Neuronal stem cell (in vitro differentiated cells): ENCODE results near the gene NLGN1.

Experiments
- DNase-seq: peaks from one replicate; pipeline ENCODE4 v3.0.0-alpha.2; 2013; ENCODE audit warnings: low spot score
- H2AFZ ChIP-seq: one replicate; pipeline ENCODE4 v1.6.1; 2013; ENCODE audit warnings: mild to moderate bottlenecking, low read length, inconsistent platforms
- H2AK5ac ChIP-seq: 2 replicates; pipeline ENCODE4 v1.6.1; 2013; ENCODE audit warnings: low read depth, mild to moderate bottlenecking, inconsistent platforms, low read length, moderate library complexity, mixed read lengths
- H2BK120ac ChIP-seq: 2 replicates; pipeline ENCODE4 v1.6.1; 2013; ENCODE audit warnings: low read depth, mild to moderate bottlenecking, inconsistent platforms, low read length, moderate library complexity, mixed read lengths
- H2BK12ac ChIP-seq: one replicate; pipeline ENCODE4 v1.6.1; 2013; ENCODE audit warnings: low read length, inconsistent platforms
- H2BK15ac ChIP-seq: 2 replicates; pipeline ENCODE4 v1.6.1; 2013; ENCODE audit warnings: mild to moderate bottlenecking, low read length, inconsistent platforms, mixed read lengths
- H2BK5ac ChIP-seq: one replicate; pipeline ENCODE4 v1.6.1; 2013; ENCODE audit warnings: inconsistent platforms, mild to moderate bottlenecking, low read length, moderate library complexity
- H3K14ac ChIP-seq: one replicate; pipeline ENCODE4 v1.6.1; 2013; ENCODE audit warnings: low read length, inconsistent platforms
- H3K18ac ChIP-seq: 2 replicates; pipeline ENCODE4 v1.6.1; 2013; ENCODE audit warnings: low read length, inconsistent platforms
- H3K23ac ChIP-seq: 2 replicates; pipeline ENCODE4 v1.6.1; 2013; ENCODE audit warnings: low read depth, mild to moderate bottlenecking, mixed read lengths, low read length, inconsistent platforms; ENCODE audit not compliant: poor library complexity
- H3K27ac ChIP-seq: replicated peaks from 3 replicates; pipeline ENCODE4 v1.5.1; 2013; ENCODE audit warnings: low read length, inconsistent platforms
- H3K27me3 ChIP-seq, 3 experiments: 2 replicates each; pipeline ENCODE4 v1.6.1; 2013; ENCODE audit warnings: low read length in 3 of 3, mild to moderate bottlenecking in 2 of 3, inconsistent platforms in 1 of 3, low read depth in 1 of 3, mixed read lengths in 1 of 3, moderate library complexity in 1 of 3; ENCODE audit not compliant: control insufficient read depth in 3 of 3, insufficient read depth in 3 of 3
- H3K36me3 ChIP-seq, 2 donors: replicated peaks in 1 of 2; 2 replicates each; pipeline ENCODE4 v1.6.1; 2013; ENCODE audit warnings: low read length in 2 of 2; ENCODE audit not compliant: control insufficient read depth in 2 of 2, insufficient read depth in 2 of 2
- H3K4ac ChIP-seq: 2 replicates; pipeline ENCODE4 v1.6.1; 2013; ENCODE audit warnings: inconsistent platforms, mild to moderate bottlenecking, low read length, moderate library complexity
- H3K4me1 ChIP-seq, 2 donors: 1 replicate in 1 of 2; 2 replicates in 1 of 2; pipeline ENCODE4 v1.6.1; 2013; ENCODE audit warnings: low read length in 2 of 2, low read depth in 1 of 2; ENCODE audit not compliant: control insufficient read depth in 2 of 2, insufficient read depth in 1 of 2
- H3K4me2 ChIP-seq: one replicate; pipeline ENCODE4 v1.6.1; 2013; ENCODE audit warnings: mild to moderate bottlenecking, low read length, inconsistent platforms; ENCODE audit not compliant: insufficient read depth, poor library complexity, severe bottlenecking
- H3K4me3 ChIP-seq, 2 donors: 2 replicates each; pipeline ENCODE4 v1.5.1; 2013; ENCODE audit warnings: low read length in 2 of 2, mild to moderate bottlenecking in 2 of 2, inconsistent platforms in 1 of 2, moderate library complexity in 1 of 2
- H3K79me1 ChIP-seq: one replicate; pipeline ENCODE4 v1.6.1; 2013; ENCODE audit warnings: low read depth, mild to moderate bottlenecking, inconsistent platforms, low read length, moderate library complexity
- H3K9ac ChIP-seq: one replicate; pipeline ENCODE4 v1.6.1; 2013; ENCODE audit warnings: mild to moderate bottlenecking, low read depth, low read length, inconsistent platforms; ENCODE audit not compliant: poor library complexity
- H3K9me3 ChIP-seq, 2 donors: replicated peaks in 1 of 2; 2 replicates each; pipeline versions ENCODE3 to v1.6.1; 2013; ENCODE audit warnings: low read length in 2 of 2, mild to moderate bottlenecking in 2 of 2, inconsistent platforms in 1 of 2, low read depth in 1 of 2, mixed read lengths in 1 of 2, moderate library complexity in 1 of 2; ENCODE audit not compliant: control insufficient read depth in 2 of 2, insufficient read depth in 1 of 2
- H4K8ac ChIP-seq: one replicate; pipeline ENCODE4 v1.6.1; 2013; ENCODE audit warnings: low read depth, mild to moderate bottlenecking, inconsistent platforms, low read length, moderate library complexity
- H4K91ac ChIP-seq: one replicate; pipeline ENCODE4 v1.6.1; 2013; ENCODE audit warnings: low read length, low read depth, mild to moderate bottlenecking, inconsistent platforms; ENCODE audit not compliant: poor library complexity
- WGBS, 2 donors: extraction: QIAGEN DNeasy Blood & Tissue Kit; methylation state at CpG; one replicate each; pipeline ENCODE4 v1.1.7; 2013; ENCODE audit warnings: missing lambda C conversion rate in 2 of 2, mixed read lengths in 1 of 2; ENCODE audit not compliant: insufficient read length in 2 of 2, insufficient replicate concordance in 1 of 2; ENCODE audit errors: extremely low coverage in 2 of 2; 5-methylcytosine and 5-hydroxymethylcytosine counted together

The NLGN1 gene

GRCh38 chr3:174191380-174191779 is 793.8 kb downstream of the NLGN1 start:
- Histone ChIP-seq H3K4ac (no peak overlapping the region), H3K4me3 (no peak overlapping the region), H2BK15ac (no peak overlapping the region), H3K14ac (no peak overlapping the region), H3K18ac (no peak overlapping the region), H3K4me1 (no peaks in the 10 kb centered on the region), H3K27ac (no peak overlapping the region), H4K91ac (no peak overlapping the region), H3K36me3 (no peaks in the 10 kb centered on the region), H2BK5ac (no peak overlapping the region), H2BK12ac (no peak overlapping the region), H3K27me3 (no peaks in the 10 kb centered on the region), H3K23ac (no peak overlapping the region), H3K79me1 (no peaks in the 10 kb centered on the region), H2BK120ac (no peak overlapping the region), H3K4me2 (no peak overlapping the region), H4K8ac (no peak overlapping the region), H2AK5ac (no peak overlapping the region), H3K9me3 (no peaks in the 10 kb centered on the region), H3K9ac (no peak overlapping the region), H2AFZ (no peak overlapping the region)
- DNase-seq = no peak
- no CpG with 5 or more reads among the region's 4 CpGs for WGBS, 2 donors

GRCh38 chr3:174191895-174192294 is 794.4 kb downstream of the NLGN1 start:
- Histone ChIP-seq H4K8ac (no peak overlapping the region), H2AFZ (no peak overlapping the region), H2BK120ac (no peak overlapping the region), H2BK5ac (no peak overlapping the region), H2BK15ac (no peak overlapping the region), H3K4me1 (no peaks in the 10 kb centered on the region), H2BK12ac (no peak overlapping the region), H3K23ac (no peak overlapping the region), H3K36me3 (no peaks in the 10 kb centered on the region), H3K4me3 (no peak overlapping the region), H3K14ac (no peak overlapping the region), H2AK5ac (no peak overlapping the region), H3K79me1 (no peaks in the 10 kb centered on the region), H3K27me3 (no peaks in the 10 kb centered on the region), H3K27ac (no peak overlapping the region), H3K9me3 (no peaks in the 10 kb centered on the region), H3K4ac (no peak overlapping the region), H3K18ac (no peak overlapping the region), H3K9ac (no peak overlapping the region), H4K91ac (no peak overlapping the region), H3K4me2 (no peak overlapping the region)
- no peak for DNase-seq
- WGBS, 2 donors = no CpG with 5 or more reads among the region's 2 CpGs

GRCh38 chr3:174192471-174192870 is 794.9 kb downstream of the NLGN1 start:
- H3K36me3 ChIP-seq = no peaks in the 10 kb centered on the region
- H3K9ac ChIP-seq = no peak overlapping the region
- H3K79me1 ChIP-seq = no peaks in the 10 kb centered on the region
- H3K4ac ChIP-seq = no peak overlapping the region
- no peaks in the 10 kb centered on the region for H3K27me3 ChIP-seq
- no peak overlapping the region for H3K14ac ChIP-seq
- no peak overlapping the region for H3K27ac ChIP-seq
- H2BK12ac ChIP-seq = no peak overlapping the region
- no peak overlapping the region for H3K4me2 ChIP-seq
- H4K91ac ChIP-seq = no peak overlapping the region
- no peak overlapping the region for H2BK15ac ChIP-seq
- H3K4me1 ChIP-seq = no peaks in the 10 kb centered on the region
- no peak overlapping the region for H3K18ac ChIP-seq
- DNase-seq = no peak
- H4K8ac ChIP-seq = no peak overlapping the region
- WGBS, 2 donors = no CpG with 5 or more reads among the region's 2 CpGs
- H3K23ac ChIP-seq = no peak overlapping the region
- H2AK5ac ChIP-seq = no peak overlapping the region
- H2BK120ac ChIP-seq = no peak overlapping the region
- no peak overlapping the region for H3K4me3 ChIP-seq
- no peaks in the 10 kb centered on the region for H3K9me3 ChIP-seq
- no peak overlapping the region for H2BK5ac ChIP-seq
- H2AFZ ChIP-seq = no peak overlapping the region

- H3K9ac ChIP-seq = no peak overlapping the region
- no peak overlapping the region for H3K23ac ChIP-seq
- no peak overlapping the region for H3K4me2 ChIP-seq
- H3K36me3 ChIP-seq = no peaks in the 10 kb centered on the region
- no peaks in the 10 kb centered on the region for H3K4me1 ChIP-seq
- H2BK12ac ChIP-seq = no peak overlapping the region
- H3K4ac ChIP-seq = no peak overlapping the region
- H2BK120ac ChIP-seq = no peak overlapping the region
- H2AK5ac ChIP-seq = no peak overlapping the region
- H4K8ac ChIP-seq = no peak overlapping the region
- no peaks in the 10 kb centered on the region for H3K9me3 ChIP-seq
- H3K4me3 ChIP-seq = no peak overlapping the region
- DNase-seq = no peak
- H3K27me3 ChIP-seq = no peaks in the 10 kb centered on the region
- H3K14ac ChIP-seq = no peak overlapping the region
- H2BK5ac ChIP-seq = no peak overlapping the region
- H2AFZ ChIP-seq = no peak overlapping the region
- H2BK15ac ChIP-seq = no peak overlapping the region
- no peak overlapping the region for H4K91ac ChIP-seq
- H3K18ac ChIP-seq = no peak overlapping the region
- no peaks in the 10 kb centered on the region for H3K79me1 ChIP-seq
- no peak overlapping the region for H3K27ac ChIP-seq
Measured at GRCh38 chr3:174193604-174194003, 796.1 kb downstream of the NLGN1 start.
